Smooth muscle cell of the coronary artery (primary cell): Measurements from ENCODE around the gene TMEM60. TPM values are rescaled to one million over a fixed set of nuclear protein-coding genes. Genes with fewer than 3 reads are reported as not detected.

Experiments used
- total RNA-seq: library from RNA; depleted of rRNA; stranded (reverse); fragments of >200 nt; gene quantifications from 2 replicates; pipeline ENCODE4 v1.2.3, GENCODE V29; 2014; ENCODE audit warnings: low replicate concordance

TMEM60 gene, protein sequence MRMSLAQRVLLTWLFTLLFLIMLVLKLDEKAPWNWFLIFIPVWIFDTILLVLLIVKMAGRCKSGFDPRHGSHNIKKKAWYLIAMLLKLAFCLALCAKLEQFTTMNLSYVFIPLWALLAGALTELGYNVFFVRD
- 13.5 and 13.7 TPM in 2 replicates for total RNA-seq

GRCh38 chr7:77798394-77799077 is at the start of gene TMEM60, which contains the start of gene PHTF2:
Gene TMEM60 (minus strand): TSS chr7:77798434. CDS start chr7:77794373, 4,061 bp downstream.
Gene PHTF2 (plus strand): TSS chr7:77798773.

Other genes with a start within 250 kb of the TMEM60 start
- 14.5 and 14.7 TPM in 2 replicates for gene RSBN1L, start 102.0 kb downstream of the TMEM60 start, total RNA-seq
- gene PHTF2, start 339 bp upstream of the TMEM60 start, total RNA-seq = 5.9 and 22.9 TPM in 2 replicates